ENCODE results near the gene GLS.

GRCh38 chr2:190844700-190845401 is 35.8 kb upstream of the GLS start:
- TF ChIP-seq POLR2A (IDR thresholded peaks at IDR 0.05) = no peak
- no peak for TF ChIP-seq CTCF (IDR thresholded peaks at IDR 0.05)

Data from vagina (tissue), 2 donors.